HL-60/S4 (cell line): Measurements from ENCODE around the gene L3MBTL2.

ENCODE experiments used
- in situ Hi-C: fragments of 300-500 bp; cut with MboI; formaldehyde crosslinking; loops from 2 replicates; pipeline ENCODE4 v1.14.3; 2022; ENCODE audit warnings: low sequenced_read_pairs

The L3MBTL2 gene

GRCh38 chr22:41264408-41264941 is 59.4 kb downstream of the L3MBTL2 start:
- in situ Hi-C loops: no loop called here

- in situ Hi-C loops: no loop called here
These were observed 62.8 kb downstream of the L3MBTL2 start for GRCh38 chr22:41267958-41268357.

GRCh38 chr22:41271787-41272186 is 66.7 kb downstream of the L3MBTL2 start:
- in situ Hi-C loops: no loop called here

GRCh38 chr22:41273128-41273527 is 68.0 kb downstream of the L3MBTL2 start:
- in situ Hi-C loops: no loop called here

GRCh38 chr22:41274856-41275255 is 69.7 kb downstream of the L3MBTL2 start:
- in situ Hi-C loops: no loop called here

- in situ Hi-C loops: no loop called here
These were observed 75.0 kb downstream of the L3MBTL2 start for GRCh38 chr22:41280065-41280464.

GRCh38 chr22:41280854-41281253 is 75.7 kb downstream of the L3MBTL2 start:
- in situ Hi-C loops: no loop called here
